ENCODE results near the gene NOS1. TPM values are rescaled to one million over a fixed set of nuclear protein-coding genes. Genes with fewer than 3 reads are reported as not detected.

Gene NOS1
- total and polyA plus RNA-seq, 2 of the 8 experiments (the other 6 are each of a cell fraction or from before 2014, with no cell fraction given) = 1.5 to 2.0 TPM

GRCh38 chr12:117167769-117168168 is 193.7 kb downstream of the NOS1 start:
- H3K79me2 ChIP-seq (ENCODE audit: control insufficient read depth in 1 of 2, insufficient read depth in 2 of 2, low read length in 2 of 2) = no peaks in the 10 kb centered on the region
- H4K5ac ChIP-seq (ENCODE audit: insufficient read length, low read depth, low read length) = no peak overlapping the region
- peaks cover 30 to 85% (median 59%) of the 10 kb centered on the region in 4 experiments for H3K36me3 ChIP-seq (ENCODE audit: control insufficient read depth in 2 of 4, insufficient read depth in 4 of 4, low read length in 3 of 4)
- 87% methylated on average over 4 of the region's 4 CpGs; no CpG with 5 or more reads in 1 of the 2 experiments for WGBS, 2 experiments (ENCODE audit: extremely low coverage in 1 of 2, insufficient coverage in 1 of 2, insufficient read length in 1 of 2, insufficient replicate concordance in 2 of 2, low coverage in 1 of 2, low lambda C conversion rate in 2 of 2, missing lambda C conversion rate in 1 of 2)
- H3K4me2 ChIP-seq (ENCODE audit: insufficient read depth in 1 of 2, low read depth in 2 of 2, low read length in 2 of 2) = no peak overlapping the region
- H2AK5ac ChIP-seq (ENCODE audit: low read depth, low read length) = no peak overlapping the region
- H3K9me3 ChIP-seq (ENCODE audit: insufficient read depth in 2 of 2, low read depth in 1 of 2, low read length in 1 of 2) = no peaks in the 10 kb centered on the region
- no peak overlapping the region for H2BK15ac ChIP-seq (ENCODE audit: low read length)
- H3K27me3 ChIP-seq (replicated peaks in 1 of 4; ENCODE audit: control insufficient read depth in 3 of 4, extremely low read depth in 1 of 4, insufficient read depth in 3 of 4, low read length in 3 of 4) = no peaks in the 10 kb centered on the region
- H3K23me2 ChIP-seq (ENCODE audit: low read depth, low read length) = no peaks in the 10 kb centered on the region
- H3K9ac ChIP-seq (replicated peaks in 1 of 4; ENCODE audit: extremely low read depth in 1 of 4, low read depth in 3 of 4, low read length in 3 of 4) = no peak overlapping the region
- ChIA-PET CTCF (ENCODE audit: partially characterized antibody) (interaction anchor here (0.6 to 1.8 kb wide), 3 partner anchors 12 to 145 kb away, joined by 3 to 6 read pairs (median 5); no protein-coding TSS in a partner anchor), POLR2A (ENCODE audit: partially characterized antibody) (interaction anchor here (0.9 to 1.7 kb wide), 4 partner anchors 10 to 21 kb away, joined by 3 to 5 read pairs (median 4); no protein-coding TSS in a partner anchor)
- no peak overlapping the region for H2BK120ac ChIP-seq (replicated peaks; ENCODE audit: low read depth, low read length)
- no peak overlapping the region for H3K18ac ChIP-seq (ENCODE audit: extremely low read depth, low read length)
- no peaks in the 10 kb centered on the region; the same call in 1 of the 2 replicates for H3K79me1 ChIP-seq (ENCODE audit: low read depth, low read length)
- H2BK5ac ChIP-seq (ENCODE audit: low read depth, low read length) = no peak overlapping the region
- H3K4ac ChIP-seq (replicated peaks; ENCODE audit: insufficient read length, low read depth, low read length) = no peak overlapping the region
- H4K20me1 ChIP-seq (replicated peaks in 1 of 2; ENCODE audit: control insufficient read depth in 1 of 2, insufficient read depth in 2 of 2, low read length in 2 of 2) = peaks cover 2 to 7% of the 10 kb centered on the region in 2 experiments
- H4K91ac ChIP-seq (replicated peaks; ENCODE audit: insufficient read length, low read length) = no peak overlapping the region
- H2AFZ ChIP-seq (ENCODE audit: low read length) = no peak overlapping the region
- H3K56ac ChIP-seq (replicated peaks; ENCODE audit: insufficient read length, low read depth, low read length) = no peak overlapping the region
- no peak overlapping the region for H3K27ac ChIP-seq (ENCODE audit: low read depth, low read length)
- no peaks in the 10 kb centered on the region for H3K4me1 ChIP-seq (replicated peaks in 1 of 4; ENCODE audit: control insufficient read depth in 3 of 4, insufficient read depth in 4 of 4, low read length in 3 of 4)
- no peak overlapping the region for H2BK20ac ChIP-seq (ENCODE audit: low read length)
- no peak overlapping the region for H3K23ac ChIP-seq (ENCODE audit: insufficient read length)
- DNase-seq (ENCODE audit: low read depth in 1 of 2, low spot score in 2 of 2) (no peak), FAIRE-seq (no peak)
- H3K4me3 ChIP-seq (ENCODE audit: extremely low read depth in 1 of 4, insufficient read depth in 2 of 4, low read depth in 3 of 4, low read length in 4 of 4) = no peak overlapping the region
- no peak overlapping the region for H3K14ac ChIP-seq (ENCODE audit: insufficient read length)
- H4K8ac ChIP-seq (ENCODE audit: extremely low read depth, insufficient read depth, low read length) = peak overlapping the region; percentile 71; the same call in 1 of the 2 replicates
- no peak overlapping the region for H2BK12ac ChIP-seq (ENCODE audit: low read depth, low read length)
- TF ChIP-seq KDM4A (IDR thresholded peaks at IDR 0.05; ENCODE audit: low read depth, low read length, severe bottlenecking) (no peak), TEAD4 (IDR thresholded peaks at IDR 0.05; ENCODE audit: low read depth, low read length) (no peak), CREB1 (IDR thresholded peaks at IDR 0.05) (no peak), CTCF (IDR thresholded peaks at IDR 0.05; ENCODE audit: control extremely low read depth in 1 of 3, insufficient read depth in 1 of 3, low read depth in 1 of 3, low read length in 3 of 3) (no peak), BCL11A (IDR thresholded peaks at IDR 0.05; ENCODE audit: low read depth in 2 of 2, low read length in 2 of 2) (no peak), TAF7 (optimal IDR thresholded peaks at IDR 0.05; ENCODE audit: borderline replicate concordance, low read depth, low read length) (no peak), SIN3A (conservative IDR thresholded peaks at IDR 0.05 in 1 of 2, IDR thresholded peaks at IDR 0.05 in 1 of 2; ENCODE audit: low read depth in 1 of 2, low read length in 2 of 2) (no peak), SAP30 (IDR thresholded peaks at IDR 0.05; ENCODE audit: insufficient read depth, insufficient replicate concordance, low read length) (no peak), CTBP2 (IDR thresholded peaks at IDR 0.05; ENCODE audit: borderline replicate concordance, insufficient read depth, insufficient read length, low read length) (no peak), RXRA (IDR thresholded peaks at IDR 0.05; ENCODE audit: insufficient read depth, low read depth, low read length) (no peak)

Measured in H1 (cell line).